Fibroblast of peridontal ligament (primary cell): ENCODE results near the gene ANKRD13B.

Source experiments
- DNase-seq: peaks from one replicate; pipeline ENCODE4 v3.0.0-alpha.2; 2010; ENCODE audit errors: extremely low read depth

ANKRD13B gene

GRCh38 chr17:29568331-29569244 lies 24.3 kb upstream of the ANKRD13B start, which contains the start of gene TP53I13:
Gene TP53I13, plus strand, starts transcription at chr17:29568701. Its CDS starts 58 bp downstream, at chr17:29568759.
- DNase-seq: peak; percentile 71

GRCh38 chr17:29569245-29569950 lies 23.5 kb upstream of the ANKRD13B start:
- DNase-seq: no peak

- no peak for DNase-seq
Observed at GRCh38 chr17:29570521-29570920, 22.4 kb upstream of the ANKRD13B start.

GRCh38 chr17:29571486-29571882 lies 21.4 kb upstream of the ANKRD13B start:
- DNase-seq: no peak

- no peak for DNase-seq
Observed at GRCh38 chr17:29571883-29572681, 20.9 kb upstream of the ANKRD13B start.

- DNase-seq: peak; percentile 38
Observed at GRCh38 chr17:29572691-29573557, 20.0 kb upstream of the ANKRD13B start.

GRCh38 chr17:29573558-29573869 lies 19.4 kb upstream of the ANKRD13B start:
- DNase-seq: no peak

- no peak for DNase-seq
Observed at GRCh38 chr17:29573871-29574731, 18.8 kb upstream of the ANKRD13B start.

GRCh38 chr17:29574732-29575510 lies 18.0 kb upstream of the ANKRD13B start:
- DNase-seq: no peak

- DNase-seq: no peak
Observed at GRCh38 chr17:29575511-29576213, 17.3 kb upstream of the ANKRD13B start.

- DNase-seq: no peak
Observed at GRCh38 chr17:29576214-29577000, 16.5 kb upstream of the ANKRD13B start.

GRCh38 chr17:29577001-29577370 lies 15.9 kb upstream of the ANKRD13B start:
- no peak for DNase-seq

- DNase-seq: peak; percentile 62
Observed at GRCh38 chr17:29577385-29578211, 15.3 kb upstream of the ANKRD13B start.

GRCh38 chr17:29578626-29579485 lies 14.1 kb upstream of the ANKRD13B start:
- DNase-seq: no peak

GRCh38 chr17:29579866-29580771 lies 12.8 kb upstream of the ANKRD13B start:
- DNase-seq: peak; percentile 73
